Activated CD4-positive, alpha-beta T cell treated with anti-CD3 and anti-CD28 coated beads, Interleukin-2, Interleukin-4, amounts not matched to agents 100 ng/mL and 50 ng/mL, durations not matched to agents 16 hours and 8 hours (primary cell): ENCODE results near the gene EFCAB6.

Experiments
- DNase-seq: peaks from one replicate; pipeline ENCODE4 v3.0.0-alpha.2; 2020; ENCODE audit warnings: low spot score

Gene EFCAB6

DNA sequence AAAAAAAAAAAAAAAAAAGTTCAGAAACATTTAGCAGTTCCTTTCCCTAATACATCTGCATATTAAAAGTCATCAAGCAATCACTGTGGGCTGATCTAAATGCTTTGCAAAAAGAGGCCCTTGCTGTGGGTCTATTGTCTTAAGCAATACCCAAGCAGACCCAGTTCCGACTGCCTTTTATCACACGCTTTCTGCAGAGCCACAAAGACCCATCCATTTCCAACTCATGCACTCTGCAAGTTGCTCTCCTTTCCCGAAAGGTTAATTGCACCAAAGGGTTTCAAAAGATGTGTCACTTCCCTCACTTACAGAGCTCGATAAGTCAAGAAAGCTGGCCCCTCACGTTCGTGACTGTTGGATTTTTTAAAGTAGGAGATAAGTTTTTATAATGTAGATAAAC, 261.4 kb downstream of the EFCAB6 start:
- no peak for DNase-seq

DNA sequence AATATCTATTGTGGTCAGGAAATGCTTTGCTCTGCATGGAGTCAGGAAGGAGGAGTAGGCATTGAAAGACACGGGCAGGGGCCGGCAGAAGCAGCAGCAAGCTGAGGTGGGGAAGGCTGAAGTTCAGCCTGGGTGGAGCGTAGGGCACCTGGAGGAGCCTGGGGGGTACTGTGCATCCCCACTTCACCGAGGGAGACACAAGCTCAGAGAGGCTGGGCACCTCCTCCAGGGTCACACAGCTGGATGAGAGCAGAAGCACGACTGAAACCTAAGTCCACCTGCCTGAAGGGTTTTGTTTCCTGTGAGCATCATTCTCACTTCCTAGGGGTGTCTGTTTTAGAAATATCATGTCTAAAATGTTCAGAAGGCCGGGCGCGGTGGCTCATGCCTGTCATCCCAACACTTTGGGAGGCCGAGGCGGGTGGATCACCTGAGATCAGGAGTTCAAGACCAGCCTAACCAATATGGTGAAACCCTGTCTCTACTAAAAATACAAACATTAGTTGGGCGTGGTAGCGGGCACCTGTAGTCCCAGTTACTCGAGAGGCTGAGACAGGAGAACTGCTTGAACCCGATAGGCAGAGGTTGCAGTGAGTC, 262.0 kb downstream of the EFCAB6 start:
- no peak for DNase-seq

DNA sequence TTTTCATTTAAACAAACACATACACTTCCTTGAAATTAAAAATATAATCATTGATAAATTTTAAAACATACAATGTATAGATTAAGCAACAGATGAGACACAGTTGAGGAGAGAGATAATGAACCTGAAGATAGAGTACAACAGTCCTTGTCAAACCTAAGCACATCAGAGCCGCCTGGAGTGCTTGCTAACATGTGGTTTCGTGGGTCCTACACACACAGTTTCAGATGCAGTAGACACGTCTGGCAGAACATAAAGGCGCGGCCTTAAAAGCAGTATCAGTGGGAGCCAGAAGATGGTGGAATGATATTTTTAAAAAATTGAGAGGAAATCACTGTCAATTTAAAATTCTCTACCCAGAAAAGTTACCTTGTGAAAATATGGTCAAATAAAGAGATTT, 265.9 kb downstream of the EFCAB6 start:
- no peak for DNase-seq

DNA sequence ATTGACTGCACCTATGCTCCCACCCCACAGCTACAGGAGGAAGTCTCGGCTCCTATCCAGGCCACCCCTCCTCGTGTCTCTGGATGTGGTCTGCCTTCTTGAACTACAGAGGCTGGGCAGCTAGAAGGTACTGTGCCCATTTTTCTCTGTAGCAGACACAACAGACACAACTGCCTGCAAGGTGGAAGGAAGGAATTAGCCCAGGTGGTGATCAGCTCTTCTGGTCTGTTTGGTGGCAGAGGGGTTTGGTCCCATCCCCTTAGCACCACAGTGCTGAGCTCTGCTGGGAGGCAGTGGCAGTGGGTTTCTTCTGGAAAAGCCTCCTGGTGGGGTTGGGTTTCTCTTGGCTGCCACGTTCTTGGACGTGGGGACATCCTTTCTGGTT, 267.8 kb downstream of the EFCAB6 start:
- no peak for DNase-seq

DNA sequence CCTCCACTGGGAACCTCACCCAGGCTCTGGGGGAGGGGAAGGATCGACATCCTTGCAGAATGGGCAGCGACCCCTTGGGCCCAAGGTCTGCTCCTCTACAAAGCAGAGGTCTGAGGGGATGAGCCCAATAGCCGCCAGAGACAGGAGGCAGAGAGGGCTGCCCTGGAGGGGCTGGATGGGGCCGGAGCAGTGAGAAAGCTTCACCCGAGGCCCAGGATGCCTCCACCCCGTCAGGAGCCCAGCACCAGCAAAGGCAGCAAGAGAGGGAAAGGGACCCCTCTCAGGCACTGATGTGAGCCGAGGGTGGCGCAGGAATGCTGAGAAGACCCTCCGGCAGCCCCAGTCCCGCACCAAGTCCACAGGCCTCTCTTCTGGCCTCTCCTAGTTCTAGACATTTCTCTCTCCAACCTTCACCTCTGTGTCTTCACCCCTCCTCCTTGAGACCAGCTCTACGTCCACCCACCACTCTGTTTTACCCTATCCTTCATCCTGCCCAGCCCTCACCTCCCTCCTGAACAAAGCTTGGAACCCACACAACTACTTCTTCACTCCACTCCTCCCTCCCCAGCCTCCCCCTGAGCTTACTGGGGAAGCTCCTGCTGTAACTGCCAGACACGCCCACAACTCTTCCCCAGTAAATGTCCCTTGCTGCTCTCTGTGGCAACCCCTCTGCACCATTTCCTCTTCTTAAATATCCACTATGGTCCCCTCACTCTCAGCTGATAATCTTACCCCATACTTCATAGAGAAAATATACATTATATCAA, 268.4 kb downstream of the EFCAB6 start:
- DNase-seq: no peak

DNA sequence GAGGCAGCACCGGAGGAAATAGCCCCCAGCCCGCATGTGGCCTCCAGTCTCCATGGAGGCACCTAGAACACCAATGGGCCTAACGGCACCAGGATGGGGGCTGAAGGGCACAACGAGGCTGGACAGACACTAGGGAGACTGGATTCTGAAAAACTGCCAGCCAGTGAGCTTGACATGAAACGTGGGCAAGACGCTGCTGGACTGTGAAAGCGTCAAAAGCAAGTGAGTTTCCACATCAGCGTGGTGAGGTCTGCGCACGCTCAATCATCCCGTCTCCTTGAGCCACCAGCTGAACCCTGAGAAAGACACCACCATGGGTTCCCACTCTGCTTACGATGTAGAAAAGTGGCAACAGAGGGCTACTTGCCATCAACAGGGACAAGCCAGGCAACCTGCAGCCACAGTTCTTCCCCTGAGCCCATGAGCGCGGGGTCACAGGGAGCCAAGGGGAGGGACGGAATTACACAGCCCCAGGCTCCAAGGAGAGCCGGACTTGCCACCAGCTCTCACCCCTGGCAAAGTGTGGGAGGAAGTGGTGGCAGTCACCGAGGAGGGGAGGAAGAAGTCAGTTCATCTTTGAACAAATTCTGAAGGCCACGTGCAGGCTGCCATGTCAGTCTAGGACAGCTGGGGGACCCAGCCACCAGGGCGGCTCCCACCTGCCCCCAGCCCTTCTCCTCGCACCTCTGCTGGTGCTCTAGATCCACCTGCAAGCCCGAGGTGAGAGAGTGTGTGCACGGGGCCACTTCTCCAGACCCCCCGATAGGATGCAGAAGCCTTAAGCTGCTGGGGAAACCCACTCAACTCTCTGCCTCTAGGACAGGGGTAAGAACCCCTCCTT, 269.2 kb downstream of the EFCAB6 start:
- no peak for DNase-seq

DNA sequence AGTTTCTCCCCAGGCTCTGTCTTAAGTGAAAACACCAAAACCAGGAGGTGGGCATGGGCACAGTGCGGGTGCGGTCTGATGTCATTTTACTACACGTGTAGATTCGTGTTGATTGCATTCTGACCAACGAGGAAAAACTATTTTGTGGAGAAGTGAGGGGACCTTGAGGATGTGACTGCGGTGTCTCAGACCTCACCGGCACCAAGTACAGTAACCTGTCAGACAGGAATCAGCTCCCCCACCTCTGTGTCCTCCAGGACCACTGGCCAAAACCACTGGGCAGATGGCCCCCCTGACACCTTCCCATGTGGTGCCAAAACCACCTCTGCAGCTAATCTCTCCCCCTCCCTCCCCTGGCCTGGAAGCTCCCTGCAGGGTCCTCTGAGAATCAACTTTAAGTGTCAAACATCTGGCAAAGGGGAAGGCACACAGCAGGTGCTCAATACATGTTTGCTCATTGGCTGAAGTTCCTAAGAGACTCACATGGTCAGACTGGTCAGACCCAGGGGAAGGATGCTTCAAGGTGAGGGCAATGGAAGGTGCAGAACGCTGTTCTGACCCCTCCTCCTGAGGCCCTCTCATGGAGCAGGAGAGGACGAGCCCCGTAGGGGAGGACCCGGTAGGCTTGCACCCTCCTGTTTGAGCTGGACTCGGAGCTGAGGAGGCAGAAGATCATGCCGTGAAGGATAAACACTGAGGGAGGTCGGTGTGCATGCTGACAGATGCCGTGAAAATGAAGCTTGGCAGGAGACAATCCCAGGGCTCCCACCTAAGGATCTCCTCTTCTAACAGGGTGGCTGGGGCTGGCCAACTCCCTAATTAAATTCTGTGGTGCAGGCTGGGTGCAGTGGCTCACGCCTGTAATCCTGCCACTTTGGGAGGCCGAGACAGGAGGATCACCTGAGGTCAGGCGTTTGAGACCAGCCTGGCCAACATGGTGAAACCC, 270.4 kb downstream of the EFCAB6 start:
- DNase-seq: no peak

GRCh38 chr22:43541022-43541421, 271.1 kb downstream of the EFCAB6 start:
- DNase-seq: no peak

DNA sequence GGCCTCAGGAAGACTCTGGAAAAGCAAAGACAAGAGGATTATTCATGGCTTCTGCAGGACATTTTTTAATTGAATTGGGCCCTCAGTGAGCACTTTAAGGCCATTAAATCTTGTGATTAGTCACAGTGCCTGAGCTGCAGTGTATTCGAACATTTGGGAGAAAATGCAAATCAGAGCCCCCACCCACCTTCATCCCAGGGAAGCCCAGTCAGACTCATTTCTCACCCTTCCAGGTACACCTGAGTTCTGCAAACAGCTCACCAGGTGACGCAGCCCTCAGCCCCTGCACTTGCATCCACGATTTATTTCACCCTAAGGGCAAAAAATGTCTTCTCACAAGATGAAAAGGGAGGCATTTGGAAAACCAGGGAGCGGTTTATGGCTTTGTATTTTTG, 271.6 kb downstream of the EFCAB6 start:
- no peak for DNase-seq

DNA sequence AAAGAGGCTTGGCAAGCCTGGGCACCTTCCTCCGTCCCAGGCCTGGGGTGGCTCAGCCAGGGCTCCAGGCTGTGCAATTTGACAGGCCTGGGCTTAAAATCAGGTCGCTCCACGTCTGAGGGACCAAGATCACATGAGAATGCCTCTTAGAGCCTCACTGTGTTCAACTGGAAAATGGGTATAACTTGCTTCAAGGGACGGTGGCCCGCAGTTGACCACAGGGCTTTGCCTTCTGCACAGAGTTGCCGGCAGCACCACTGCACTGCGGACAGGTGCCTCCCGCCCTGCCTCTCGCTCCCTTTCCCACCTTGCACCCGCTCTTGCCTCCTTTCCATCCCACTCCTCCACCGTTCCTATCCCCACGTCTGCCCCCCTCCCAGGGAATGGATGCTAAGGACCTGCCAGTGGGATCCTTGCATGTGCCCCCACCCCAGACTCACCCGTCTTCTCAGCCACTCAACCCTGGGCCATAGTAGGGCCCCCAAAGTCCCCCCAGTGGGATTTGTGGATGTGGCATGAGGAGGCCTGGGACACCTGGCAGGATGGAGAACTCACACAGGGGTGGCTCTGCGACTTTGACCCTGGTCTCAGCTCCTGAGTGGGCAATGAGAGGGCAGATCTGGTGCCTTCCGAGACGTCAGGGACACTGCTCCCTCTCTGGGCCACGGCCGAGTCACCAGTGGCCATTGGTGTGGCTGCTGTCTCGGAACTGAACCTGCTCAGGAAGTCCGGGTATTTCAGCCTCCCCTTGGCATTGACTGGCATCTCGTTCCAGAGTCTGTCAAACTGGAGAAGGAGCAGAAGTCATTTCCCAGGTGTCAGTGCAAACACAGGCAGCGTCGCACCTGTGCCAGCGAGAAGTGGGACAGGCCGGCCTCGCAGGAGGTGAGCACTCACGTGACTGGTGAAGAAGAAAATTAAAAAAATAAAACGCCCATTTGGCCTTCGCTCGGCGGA, 272.3 kb downstream of the EFCAB6 start:
- no peak for DNase-seq

- peak; percentile 15 for DNase-seq
Measured at GRCh38 chr22:43537019-43537585, 275.0 kb downstream of the EFCAB6 start.

GRCh38 chr22:43535741-43536140, 276.4 kb downstream of the EFCAB6 start:
- DNase-seq: no peak

DNA sequence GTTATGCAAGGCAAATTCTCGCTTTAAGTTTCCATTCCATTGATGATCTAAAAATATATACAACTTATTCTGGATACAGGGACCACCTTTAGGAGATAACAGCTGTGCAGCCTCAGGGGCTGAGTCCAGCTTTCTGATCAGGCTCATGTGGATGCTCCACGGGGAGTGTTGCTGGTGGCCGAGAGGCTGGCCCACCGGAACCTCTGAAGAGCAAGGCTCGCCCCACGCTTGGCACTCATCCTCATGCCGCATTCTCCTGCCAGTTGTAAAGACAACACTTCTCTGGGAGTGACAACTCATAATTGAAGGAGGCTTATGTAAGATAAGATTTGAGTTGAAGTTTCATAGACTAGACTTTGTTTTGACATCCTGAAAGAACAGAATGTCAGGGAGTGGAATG, 276.8 kb downstream of the EFCAB6 start:
- no peak for DNase-seq

DNA sequence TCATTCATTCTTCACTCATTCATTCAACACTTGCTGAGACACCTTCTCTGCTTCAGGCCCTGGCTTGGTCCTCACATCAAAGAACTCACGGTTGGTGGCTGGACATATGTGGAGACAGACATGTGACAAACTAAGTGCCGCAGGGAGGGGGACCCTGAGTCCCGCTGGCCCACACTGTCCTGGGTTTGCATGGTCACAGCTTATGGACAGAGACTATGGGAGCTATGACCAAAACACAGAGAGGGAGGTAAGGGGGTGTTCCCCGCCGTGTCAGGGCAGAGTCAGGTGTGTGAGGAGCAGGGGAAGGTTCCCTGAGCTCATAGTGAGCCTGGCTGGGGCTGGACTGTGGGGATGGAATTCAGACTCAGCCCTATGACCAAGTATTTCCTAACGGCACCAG, 277.2 kb downstream of the EFCAB6 start:
- no peak for DNase-seq

GRCh38 chr22:43533656-43534428, 278.3 kb downstream of the EFCAB6 start:
- no peak for DNase-seq

DNA sequence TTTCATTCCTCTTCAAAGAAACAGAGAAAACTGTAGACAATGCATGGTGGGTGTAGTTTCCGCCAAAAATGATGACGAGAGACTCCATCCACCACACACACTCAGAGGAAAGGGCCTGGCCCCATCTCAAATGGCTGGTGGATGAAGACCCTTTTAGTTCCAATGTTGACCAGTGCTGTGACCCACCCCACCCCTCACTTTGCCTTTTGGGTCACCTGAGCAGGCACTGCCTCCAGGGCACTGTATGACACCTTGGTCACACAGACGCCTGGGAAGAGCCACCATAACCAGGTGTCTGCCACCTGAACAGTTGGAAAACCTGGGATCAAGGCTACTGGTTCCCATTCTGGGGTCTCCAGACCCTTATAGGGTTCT, 279.0 kb downstream of the EFCAB6 start:
- DNase-seq: no peak

- no peak for DNase-seq
Measured at GRCh38 chr22:43532301-43533155, 279.6 kb downstream of the EFCAB6 start.

GRCh38 chr22:43531651-43532050, 280.5 kb downstream of the EFCAB6 start:
- no peak for DNase-seq
